ENCODE data around the gene ERBIN.
"Not testable (repeated sequence)": the region's sequence is repeated elsewhere in the genome, so short reads cannot be mapped to it uniquely, and the experiment has no call there.

Gene ERBIN

GRCh38 chr5:66002415-66002814 lies 76.0 kb downstream of the ERBIN start:
- no peak for DNase-seq (ENCODE audit: low spot score)

GRCh38 chr5:66004216-66004615 lies 77.8 kb downstream of the ERBIN start:
- DNase-seq (ENCODE audit: low spot score) = no peak

- no peak for DNase-seq (ENCODE audit: low spot score)
Observed at GRCh38 chr5:66009277-66009676, 82.9 kb downstream of the ERBIN start.

GRCh38 chr5:66010476-66010875 lies 84.1 kb downstream of the ERBIN start:
- no peak for DNase-seq (ENCODE audit: low spot score)

- DNase-seq (ENCODE audit: low spot score) = no peak
Observed at GRCh38 chr5:66012271-66012670, 85.9 kb downstream of the ERBIN start.

GRCh38 chr5:66013397-66013796 lies 87.0 kb downstream of the ERBIN start:
- no peak for DNase-seq (ENCODE audit: low spot score)

GRCh38 chr5:66013906-66014305 lies 87.5 kb downstream of the ERBIN start:
- no peak for DNase-seq (ENCODE audit: low spot score)

- no peak for DNase-seq (ENCODE audit: low spot score)
Observed at GRCh38 chr5:66015196-66015960, 89.0 kb downstream of the ERBIN start.

- no peak for DNase-seq (ENCODE audit: low spot score)
Observed at GRCh38 chr5:66021585-66021984, 95.2 kb downstream of the ERBIN start.

- no peak for DNase-seq (ENCODE audit: low spot score)
Observed at GRCh38 chr5:66039296-66039695, 112.9 kb downstream of the ERBIN start.

- no peak for DNase-seq (ENCODE audit: low spot score)
Observed at GRCh38 chr5:66039701-66040100, 113.3 kb downstream of the ERBIN start.

GRCh38 chr5:66041627-66042026 lies 115.3 kb downstream of the ERBIN start:
- DNase-seq (ENCODE audit: low spot score) = no peak

GRCh38 chr5:66057239-66057638 lies 130.9 kb downstream of the ERBIN start:
- no peak for DNase-seq (ENCODE audit: low spot score)

- DNase-seq (ENCODE audit: low spot score) = not testable (repeated sequence)
Observed at GRCh38 chr5:66061320-66061719, 134.9 kb downstream of the ERBIN start.

- DNase-seq (ENCODE audit: low spot score) = not testable (repeated sequence)
Observed at GRCh38 chr5:66063061-66063460, 136.7 kb downstream of the ERBIN start.

- DNase-seq (ENCODE audit: low spot score) = no peak
Observed at GRCh38 chr5:66066826-66067225, 140.5 kb downstream of the ERBIN start.

- no peak for DNase-seq (ENCODE audit: low spot score)
Observed at GRCh38 chr5:66072031-66072430, 145.7 kb downstream of the ERBIN start.

GRCh38 chr5:66074901-66075300 lies 148.5 kb downstream of the ERBIN start:
- no peak for DNase-seq (ENCODE audit: low spot score)

- no peak for DNase-seq (ENCODE audit: low spot score)
Observed at GRCh38 chr5:66080664-66081063, 154.3 kb downstream of the ERBIN start.

- DNase-seq (ENCODE audit: low spot score) = no peak
Observed at GRCh38 chr5:66089384-66089783, 163.0 kb downstream of the ERBIN start.

GRCh38 chr5:66100851-66101250 lies 174.5 kb downstream of the ERBIN start:
- DNase-seq (ENCODE audit: low spot score) = no peak

GRCh38 chr5:66113160-66113559 lies 186.8 kb downstream of the ERBIN start:
- no peak for DNase-seq (ENCODE audit: low spot score)

- DNase-seq (ENCODE audit: low spot score) = no peak
Observed at GRCh38 chr5:66118304-66118703, 191.9 kb downstream of the ERBIN start.

- DNase-seq (ENCODE audit: low spot score) = no peak
Observed at GRCh38 chr5:66122379-66123034, 196.1 kb downstream of the ERBIN start.

All from iPS-NIHi11 (cell line).